ENCODE results near the gene LRTM2. TPM values are rescaled to one million over a fixed set of nuclear protein-coding genes. Genes with fewer than 3 reads are reported as not detected.
A peak's percentile ranks its signal among the peaks of the same experiment; 100 is the strongest.

The LRTM2 gene
- total RNA-seq (ENCODE audit: low replicate concordance): 0.09 TPM in 1 of 2 replicates, not detected in the other

GRCh38 chr12:1820191-1820895, at the start of gene LRTM2:
Gene LRTM2 (plus strand): TSS chr12:1820565. CDS start chr12:1828149, 7,584 bp downstream.
- H2AFZ ChIP-seq (replicated peaks): no peak within 1 kb of the TSS
- no peaks in the 10 kb centered on the region for H3K36me3 ChIP-seq
- Mint-ChIP-seq H3K4me1 (peaks cover 36% of the 10 kb centered on the region), H3K27me3 (ENCODE audit: insufficient read depth, low read depth) (peaks cover 35% of the 10 kb centered on the region), H3K4me3 (peak within 1 kb of the TSS; percentile 60), H3K27ac (peak within 1 kb of the TSS; percentile 34), H3K36me3 (no peaks in the 10 kb centered on the region), H3K9me3 (peaks cover 4% of the 10 kb centered on the region)
- no peak for DNase-seq (ENCODE audit: low spot score)
- H3K9ac ChIP-seq: no peak within 1 kb of the TSS
- H3K9me3 ChIP-seq (ENCODE audit: low read depth): no peaks in the 10 kb centered on the region
- H3K4me1 ChIP-seq: peaks cover 20% of the 10 kb centered on the region
- H3K4me2 ChIP-seq: peak within 1 kb of the TSS; percentile 62
- no peaks in the 10 kb centered on the region for H3F3A ChIP-seq (ENCODE audit: low read depth)
- no peak within 1 kb of the TSS for H3K27ac ChIP-seq
- H3K79me2 ChIP-seq (ENCODE audit: low read depth): no peaks in the 10 kb centered on the region
- H3K27me3 ChIP-seq: peaks cover 44% of the 10 kb centered on the region
- no peaks in the 10 kb centered on the region for H4K20me1 ChIP-seq (ENCODE audit: low read depth)
- TF ChIP-seq EZH2phosphoT487 (IDR thresholded peaks at IDR 0.05) (no peak), EZH2 (IDR thresholded peaks at IDR 0.05) (peak; percentile 33)
- TF ChIP-seq, protein P1, sequence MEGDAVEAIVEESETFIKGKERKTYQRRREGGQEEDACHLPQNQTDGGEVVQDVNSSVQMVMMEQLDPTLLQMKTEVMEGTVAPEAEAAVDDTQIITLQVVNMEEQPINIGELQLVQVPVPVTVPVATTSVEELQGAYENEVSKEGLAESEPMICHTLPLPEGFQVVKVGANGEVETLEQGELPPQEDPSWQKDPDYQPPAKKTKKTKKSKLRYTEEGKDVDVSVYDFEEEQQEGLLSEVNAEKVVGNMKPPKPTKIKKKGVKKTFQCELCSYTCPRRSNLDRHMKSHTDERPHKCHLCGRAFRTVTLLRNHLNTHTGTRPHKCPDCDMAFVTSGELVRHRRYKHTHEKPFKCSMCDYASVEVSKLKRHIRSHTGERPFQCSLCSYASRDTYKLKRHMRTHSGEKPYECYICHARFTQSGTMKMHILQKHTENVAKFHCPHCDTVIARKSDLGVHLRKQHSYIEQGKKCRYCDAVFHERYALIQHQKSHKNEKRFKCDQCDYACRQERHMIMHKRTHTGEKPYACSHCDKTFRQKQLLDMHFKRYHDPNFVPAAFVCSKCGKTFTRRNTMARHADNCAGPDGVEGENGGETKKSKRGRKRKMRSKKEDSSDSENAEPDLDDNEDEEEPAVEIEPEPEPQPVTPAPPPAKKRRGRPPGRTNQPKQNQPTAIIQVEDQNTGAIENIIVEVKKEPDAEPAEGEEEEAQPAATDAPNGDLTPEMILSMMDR (IDR thresholded peaks at IDR 0.05): no peak
- peak within 1 kb of the TSS; percentile 24 for H3K4me3 ChIP-seq

DNA sequence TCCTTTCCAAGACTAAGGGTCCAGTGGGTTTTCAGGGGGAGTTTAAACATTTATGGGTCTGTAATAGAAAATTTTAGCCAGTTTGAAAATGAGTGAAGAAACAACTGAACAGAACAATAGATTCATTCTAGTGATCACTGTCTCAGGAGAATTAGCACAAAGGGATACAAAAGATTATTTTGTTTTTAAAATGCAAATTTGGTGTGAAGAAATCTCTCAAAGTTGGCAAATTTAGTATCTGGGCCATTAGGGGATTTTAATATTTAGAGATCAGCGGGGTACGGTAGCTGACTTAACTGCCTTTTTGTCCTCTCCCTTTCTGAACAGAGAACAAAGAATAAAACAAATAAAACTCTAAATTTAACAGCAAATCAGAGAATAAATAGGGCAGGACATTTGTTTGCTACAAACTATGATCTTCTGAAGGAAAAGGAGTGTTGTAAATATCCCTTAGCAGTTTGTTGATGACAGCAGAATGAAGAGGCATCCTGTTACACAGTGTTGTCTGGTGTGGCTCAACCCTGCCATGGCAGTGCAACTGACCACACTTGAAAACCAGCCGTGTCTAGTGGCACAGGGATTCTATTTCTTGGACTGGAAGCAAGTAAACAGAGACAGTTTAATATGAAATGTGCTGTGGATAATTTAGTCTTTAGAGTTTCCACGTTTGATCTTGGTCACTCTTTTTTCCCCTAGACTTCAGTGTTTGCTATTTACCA, 46.3 kb upstream of the LRTM2 start:
- H3K4me1 ChIP-seq: peaks cover 15% of the 10 kb centered on the region
- H3K79me2 ChIP-seq (ENCODE audit: low read depth): peaks cover 25% of the 10 kb centered on the region
- H3K9me3 Mint-ChIP-seq: no peaks in the 10 kb centered on the region
- no peaks in the 10 kb centered on the region for H3K27me3 Mint-ChIP-seq (ENCODE audit: insufficient read depth, low read depth)
- peaks cover 10% of the 10 kb centered on the region for H3F3A ChIP-seq (ENCODE audit: low read depth)
- H3K4me3 Mint-ChIP-seq: no peak overlapping the region
- H3K27me3 ChIP-seq: no peaks in the 10 kb centered on the region
- peak overlapping the region; percentile 1 for H3K9ac ChIP-seq
- H3K36me3 ChIP-seq: no peaks in the 10 kb centered on the region
- H3K27ac Mint-ChIP-seq: no peak overlapping the region
- H2AFZ ChIP-seq (replicated peaks): no peak overlapping the region
- TF ChIP-seq EZH2phosphoT487 (IDR thresholded peaks at IDR 0.05) (no peak), EZH2 (IDR thresholded peaks at IDR 0.05) (no peak)
- TF ChIP-seq, protein P1 (IDR thresholded peaks at IDR 0.05): no peak
- peaks cover 24% of the 10 kb centered on the region for H3K36me3 Mint-ChIP-seq
- no peak overlapping the region for H3K4me2 ChIP-seq
- H3K27ac ChIP-seq: no peak overlapping the region
- DNase-seq (ENCODE audit: low spot score): no peak
- no peaks in the 10 kb centered on the region for H3K9me3 ChIP-seq (ENCODE audit: low read depth)
- peaks cover 23% of the 10 kb centered on the region for H3K4me1 Mint-ChIP-seq
- H4K20me1 ChIP-seq (ENCODE audit: low read depth): peaks cover 37% of the 10 kb centered on the region
- no peak overlapping the region for H3K4me3 ChIP-seq

DNA sequence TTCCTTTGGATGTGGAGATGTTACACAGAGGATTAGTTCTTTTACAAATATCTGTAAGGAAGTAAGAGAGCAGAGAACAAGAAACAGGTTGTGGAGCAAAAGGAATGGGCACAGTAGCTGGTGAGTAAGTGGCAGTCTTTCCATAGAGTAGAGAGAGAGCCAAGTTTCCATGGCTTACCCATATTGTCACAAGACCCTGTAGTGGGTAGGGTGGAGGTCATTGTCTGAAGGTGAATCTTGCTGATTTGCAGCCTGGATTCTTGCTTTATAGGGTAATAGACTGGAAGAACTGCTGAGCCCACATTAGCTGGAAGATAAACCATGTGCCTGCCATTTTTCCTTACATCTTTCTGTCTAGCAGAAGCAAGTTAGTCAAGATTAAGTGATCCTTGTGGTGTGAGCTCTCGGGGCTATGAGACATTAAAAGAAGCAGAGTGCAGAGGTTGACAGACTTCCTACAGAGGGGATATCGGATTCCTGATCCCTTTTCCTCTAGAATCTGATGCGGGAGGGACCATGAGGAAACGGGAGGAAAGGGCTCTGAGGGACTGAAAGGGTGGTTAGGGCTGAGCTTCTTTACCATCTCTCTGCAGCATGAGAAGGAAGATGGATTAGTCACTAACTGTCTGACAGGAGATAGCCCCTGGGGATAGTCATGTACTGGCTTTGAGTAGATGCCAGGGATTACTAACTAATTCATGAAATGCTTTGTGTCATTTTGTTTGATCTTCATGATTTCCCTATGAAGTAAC, 44.0 kb upstream of the LRTM2 start:
- Mint-ChIP-seq H3K9me3 (no peaks in the 10 kb centered on the region), H3K4me3 (no peak overlapping the region), H3K27ac (peak overlapping the region; percentile 38), H3K36me3 (peaks cover 29% of the 10 kb centered on the region), H3K4me1 (peaks cover 26% of the 10 kb centered on the region), H3K27me3 (ENCODE audit: insufficient read depth, low read depth) (no peaks in the 10 kb centered on the region)
- no peaks in the 10 kb centered on the region for H3K27me3 ChIP-seq
- no peak overlapping the region for H3K9ac ChIP-seq
- TF ChIP-seq, protein P1 (IDR thresholded peaks at IDR 0.05): no peak
- TF ChIP-seq EZH2phosphoT487 (IDR thresholded peaks at IDR 0.05) (no peak), EZH2 (IDR thresholded peaks at IDR 0.05) (no peak)
- H3F3A ChIP-seq (ENCODE audit: low read depth): peaks cover 10% of the 10 kb centered on the region
- no peak overlapping the region for H3K27ac ChIP-seq
- peaks cover 21% of the 10 kb centered on the region for H3K4me1 ChIP-seq
- H4K20me1 ChIP-seq (ENCODE audit: low read depth): peaks cover 23% of the 10 kb centered on the region
- H2AFZ ChIP-seq (replicated peaks): no peak overlapping the region
- peak; percentile 12 for DNase-seq (ENCODE audit: low spot score)
- no peaks in the 10 kb centered on the region for H3K9me3 ChIP-seq (ENCODE audit: low read depth)
- peaks cover 8% of the 10 kb centered on the region for H3K79me2 ChIP-seq (ENCODE audit: low read depth)
- no peaks in the 10 kb centered on the region for H3K36me3 ChIP-seq
- no peak overlapping the region for H3K4me3 ChIP-seq
- peak overlapping the region; percentile 41 for H3K4me2 ChIP-seq
